HuH-7.5 (cell line): ENCODE data around the gene TMEM186.
"Not testable (repeated sequence)": the region's sequence is repeated elsewhere in the genome, so short reads cannot be mapped to it uniquely, and the experiment has no call there.

ENCODE experiments used
- DNase-seq: peaks from one replicate; pipeline ENCODE4 v3.0.0; 2011; ENCODE audit warnings: low spot score

TMEM186 gene

DNA sequence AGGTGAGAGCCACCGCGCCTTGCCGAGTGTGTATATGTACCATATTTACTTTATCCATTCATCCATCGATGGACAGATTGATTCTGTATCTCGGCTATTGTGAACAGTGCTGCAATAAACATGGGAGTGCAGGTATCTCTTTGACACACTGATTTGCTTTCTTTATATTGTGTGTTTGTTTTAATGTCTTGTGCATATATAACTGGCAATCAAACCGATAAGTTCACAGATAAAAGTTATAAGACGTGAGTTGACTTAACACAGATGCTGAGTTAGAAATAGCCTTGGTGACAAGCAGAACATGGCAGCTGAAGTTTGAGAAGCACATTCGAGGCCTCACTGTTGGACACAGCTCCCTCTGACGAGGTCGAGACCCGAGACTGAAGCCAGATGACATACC, 23.2 kb downstream of the TMEM186 start:
- DNase-seq, result no peak

DNA sequence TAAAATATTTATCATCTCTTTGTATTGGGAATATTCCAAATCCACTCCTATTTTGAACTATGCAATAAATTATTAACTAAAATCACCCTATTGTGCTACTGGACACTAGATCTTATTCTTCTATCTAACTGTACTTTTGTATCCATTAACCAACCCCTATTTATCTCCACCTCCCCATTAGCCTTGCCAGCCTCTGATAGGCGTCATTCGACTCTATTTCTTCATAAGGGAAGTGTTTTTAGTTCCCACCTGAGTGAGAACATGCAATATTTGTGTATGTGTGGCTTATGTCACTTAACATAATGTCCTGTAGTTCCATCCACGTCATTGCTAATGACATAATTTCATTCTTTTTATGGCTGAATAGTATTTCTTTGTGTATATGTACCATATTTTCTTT, 23.9 kb downstream of the TMEM186 start:
- DNase-seq, result no peak

DNA sequence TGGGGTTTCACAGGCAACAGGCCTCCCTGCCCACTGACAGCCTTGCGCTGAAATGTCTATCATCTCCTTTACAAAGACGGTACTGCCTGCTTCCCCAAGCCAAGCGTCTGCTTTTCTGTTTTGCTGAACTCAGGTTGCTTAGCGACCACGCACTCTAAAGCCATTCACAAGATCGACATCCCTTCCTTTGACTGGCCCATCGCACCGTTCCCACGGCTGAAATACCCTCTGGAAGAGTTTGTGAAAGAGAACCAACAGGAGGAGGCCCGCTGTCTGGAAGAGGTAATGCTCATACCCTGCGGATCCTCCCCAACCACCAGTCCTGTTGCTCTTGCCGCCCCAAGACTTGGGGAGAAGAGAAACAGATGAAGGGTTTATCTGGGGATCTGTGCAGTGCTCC, 28.7 kb downstream of the TMEM186 start:
- DNase-seq, result no peak

DNA sequence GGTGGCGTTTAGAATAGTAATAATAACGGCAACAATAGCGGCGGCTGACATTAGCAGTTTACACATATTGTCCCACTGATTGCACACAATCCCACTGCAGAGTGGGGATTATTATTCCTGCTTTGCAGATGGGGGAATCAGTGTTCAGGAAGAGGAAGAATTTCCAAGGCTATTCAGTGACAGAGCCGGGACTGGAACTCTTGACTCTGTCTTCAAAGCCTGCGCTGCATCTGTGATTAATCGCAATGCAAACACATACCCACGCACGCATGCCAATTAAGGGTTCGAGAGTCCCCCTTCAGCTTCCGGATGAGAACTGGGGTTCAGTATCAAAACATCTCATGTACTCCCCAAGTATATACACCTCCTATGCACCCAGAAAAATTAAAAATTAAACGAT, 29.2 kb downstream of the TMEM186 start:
- DNase-seq, result no peak

DNA sequence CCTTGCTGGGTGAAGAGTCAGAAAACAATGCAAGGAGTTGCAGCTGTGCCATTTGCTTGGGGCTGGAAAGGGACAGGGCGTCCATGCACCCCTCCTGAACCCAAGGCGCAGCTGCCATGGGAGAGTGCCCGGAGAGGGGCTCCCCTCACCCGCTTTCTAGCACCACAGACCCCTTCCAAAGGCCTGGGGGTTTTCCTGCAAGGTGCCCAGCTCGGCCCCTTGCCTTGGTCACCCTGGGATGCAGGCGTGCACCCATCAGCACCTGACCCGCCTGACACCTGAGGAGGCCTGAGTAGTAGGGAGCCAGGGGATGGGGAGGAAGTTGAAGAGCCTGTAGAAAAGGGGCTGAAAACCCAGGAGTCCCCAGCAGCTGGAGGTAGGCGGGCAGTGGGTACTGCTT, 30.3 kb downstream of the TMEM186 start:
- DNase-seq, result no peak

DNA sequence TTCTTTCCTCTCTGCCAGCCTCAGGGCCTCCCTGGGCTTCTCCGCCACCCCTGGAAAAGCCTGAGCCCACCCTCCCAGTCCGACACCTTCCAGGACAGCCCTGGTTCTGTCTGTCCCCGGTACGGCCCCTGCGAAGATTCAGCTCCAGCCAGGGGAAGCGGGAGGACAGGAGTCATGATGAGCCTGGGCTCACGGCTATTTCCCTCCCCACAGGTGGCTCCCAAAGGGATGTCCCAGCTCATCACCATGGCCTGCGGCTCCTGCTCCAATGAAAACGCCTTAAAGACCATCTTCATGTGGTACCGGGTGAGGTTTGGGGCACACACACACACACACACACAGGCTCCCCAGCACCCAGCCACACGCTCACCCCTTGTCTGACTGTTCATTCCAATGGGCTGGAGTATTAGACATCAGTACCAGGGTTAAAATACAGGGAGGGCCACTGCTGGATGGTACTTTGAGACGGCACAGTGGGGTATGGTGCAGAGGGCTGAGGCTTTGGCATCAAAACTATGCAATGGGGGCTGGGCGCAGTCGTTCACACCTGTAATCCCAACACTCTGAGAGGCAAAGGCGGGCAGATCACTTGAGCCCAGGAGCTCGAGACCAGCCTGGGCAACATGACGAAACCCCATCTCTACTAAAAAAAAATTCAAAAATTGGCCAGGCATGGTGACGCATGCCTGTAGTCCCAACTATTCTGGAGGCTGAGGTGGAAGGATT, 32.8 kb downstream of the TMEM186 start:
- no peak for DNase-seq

DNA sequence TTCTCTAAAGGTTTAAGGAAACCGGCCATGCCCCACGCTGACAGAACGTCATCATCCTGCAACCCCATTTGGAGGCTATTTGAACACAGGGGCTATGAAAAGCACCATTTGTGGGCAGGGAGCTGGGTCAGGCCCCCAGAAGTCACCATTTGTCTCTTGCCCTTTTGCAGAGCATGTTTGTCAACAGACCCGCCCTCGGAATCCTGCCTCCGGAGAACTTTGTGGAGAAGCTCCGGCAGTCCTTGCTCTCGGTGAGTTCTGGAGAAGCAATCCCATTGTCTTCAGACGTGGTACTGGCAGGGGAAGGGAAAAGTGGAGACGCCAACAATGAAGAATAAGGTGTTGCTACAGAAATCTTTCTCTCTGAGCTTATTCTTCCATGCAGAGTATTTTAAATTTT, 33.5 kb downstream of the TMEM186 start:
- DNase-seq, result no peak

DNA sequence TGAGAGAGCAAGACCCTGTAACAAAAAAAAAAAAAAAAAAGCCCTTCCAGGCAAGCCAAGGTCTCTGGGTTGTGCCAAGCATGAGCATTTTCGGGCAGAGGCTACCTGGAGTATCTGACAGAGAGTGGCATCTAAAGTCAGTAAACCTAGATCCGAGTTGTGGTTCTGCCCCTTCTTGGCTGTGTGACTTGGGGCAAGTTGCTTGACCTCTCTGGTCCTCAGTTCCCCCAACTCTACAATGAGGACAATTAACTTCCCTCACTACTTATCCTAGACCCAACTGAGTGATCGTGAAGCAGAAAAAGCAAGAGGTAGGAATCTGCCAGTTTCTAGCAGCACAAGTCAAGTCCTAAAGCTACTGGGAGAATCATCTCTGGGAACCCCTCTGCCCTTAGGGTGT, 34.4 kb downstream of the TMEM186 start:
- DNase-seq, result no peak

DNA sequence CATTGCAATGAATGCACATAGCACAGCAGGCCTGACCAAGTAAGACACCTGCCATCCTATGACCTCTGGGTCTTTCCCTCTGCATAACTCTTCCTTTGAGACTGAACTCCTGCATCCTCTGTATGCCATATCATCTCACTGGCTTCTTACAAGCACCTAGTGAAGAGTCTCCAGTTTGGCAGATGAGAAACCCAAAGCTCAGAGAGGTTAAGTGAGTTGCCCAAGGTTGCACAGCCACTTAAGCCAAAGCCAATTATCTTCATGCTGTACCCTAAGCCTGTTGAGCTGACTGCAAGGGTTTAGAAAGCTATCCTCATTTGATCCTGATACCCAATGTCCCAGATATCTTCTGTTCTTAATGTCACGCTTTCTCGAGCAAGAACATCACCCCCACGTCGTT, 35.2 kb downstream of the TMEM186 start:
- no peak for DNase-seq

DNA sequence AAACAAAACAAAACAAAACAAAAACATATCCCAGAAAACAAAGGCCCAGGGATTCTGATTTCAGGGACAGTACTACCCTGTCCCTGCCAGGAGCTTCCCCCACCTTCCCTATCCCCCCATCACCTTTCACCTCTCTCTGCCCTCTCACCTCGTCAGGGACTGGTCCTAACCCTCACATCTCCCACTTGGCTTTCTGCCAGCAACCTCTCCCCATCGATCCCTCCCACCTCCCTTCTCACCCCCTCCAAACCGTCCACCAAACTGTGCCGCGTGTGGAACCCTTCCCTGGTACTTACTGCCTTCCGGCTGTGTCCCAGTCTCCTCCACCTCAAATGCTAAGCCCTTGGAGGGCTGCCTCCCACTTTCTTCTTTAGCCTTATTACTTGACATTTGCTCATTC, 36.4 kb downstream of the TMEM186 start:
- no peak for DNase-seq

DNA sequence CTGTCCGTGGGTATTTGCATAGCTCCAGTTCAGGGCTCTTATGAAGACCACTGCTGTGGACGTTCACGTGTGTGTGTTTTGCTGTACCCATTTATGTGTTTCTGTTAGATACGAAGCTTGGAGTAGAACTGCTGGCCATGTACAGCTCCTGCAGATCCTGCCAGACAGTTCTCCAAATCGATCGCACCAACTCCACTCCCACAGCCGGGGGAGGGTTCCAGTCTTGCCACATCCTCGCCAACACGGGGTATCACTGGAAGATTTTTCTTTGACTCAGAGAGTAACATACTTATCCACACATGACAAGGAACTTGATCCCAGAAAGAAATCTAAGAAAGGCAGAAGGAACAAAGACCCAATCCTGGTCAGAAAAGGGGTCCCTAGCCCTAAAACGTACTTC, 37.4 kb downstream of the TMEM186 start:
- no peak for DNase-seq

DNA sequence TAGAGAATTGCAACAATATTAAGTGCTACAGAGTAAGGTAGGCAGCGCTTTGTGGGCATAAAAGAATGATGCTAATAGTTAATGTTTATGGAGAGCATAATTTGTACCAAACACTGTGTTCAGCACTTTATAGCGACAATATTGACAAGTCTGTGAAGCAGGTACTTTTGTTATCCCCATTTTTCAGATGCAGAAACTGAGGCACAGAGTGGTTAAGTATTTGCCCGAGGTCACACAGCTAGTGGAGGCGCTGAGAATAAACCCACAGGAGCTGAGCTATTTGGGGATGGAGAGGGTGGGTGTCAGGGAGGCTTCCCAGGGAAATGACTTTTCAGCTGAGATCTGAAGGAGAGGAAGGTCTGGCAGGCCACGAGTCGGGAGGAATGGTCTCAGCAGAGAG, 39.4 kb downstream of the TMEM186 start:
- no peak for DNase-seq

DNA sequence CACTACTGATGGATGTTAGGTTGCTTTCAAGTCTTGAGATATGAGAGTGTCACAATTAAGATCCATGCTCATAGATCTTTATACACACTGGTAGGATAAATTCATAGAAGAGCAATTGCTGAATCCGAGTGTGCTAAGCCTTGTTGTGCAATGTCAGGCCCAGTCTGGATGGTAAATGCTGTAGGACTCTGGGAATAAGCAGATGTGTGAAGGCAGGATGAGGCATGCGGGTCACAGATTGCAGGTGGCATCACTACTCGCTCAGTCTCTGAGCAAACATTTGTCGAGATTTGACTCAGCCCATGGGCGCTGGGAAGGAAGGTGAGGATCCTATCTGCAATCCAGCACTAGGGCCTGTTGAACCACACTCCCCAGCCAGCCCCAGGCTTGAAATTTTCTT, 40.7 kb downstream of the TMEM186 start:
- DNase-seq, result no peak

DNA sequence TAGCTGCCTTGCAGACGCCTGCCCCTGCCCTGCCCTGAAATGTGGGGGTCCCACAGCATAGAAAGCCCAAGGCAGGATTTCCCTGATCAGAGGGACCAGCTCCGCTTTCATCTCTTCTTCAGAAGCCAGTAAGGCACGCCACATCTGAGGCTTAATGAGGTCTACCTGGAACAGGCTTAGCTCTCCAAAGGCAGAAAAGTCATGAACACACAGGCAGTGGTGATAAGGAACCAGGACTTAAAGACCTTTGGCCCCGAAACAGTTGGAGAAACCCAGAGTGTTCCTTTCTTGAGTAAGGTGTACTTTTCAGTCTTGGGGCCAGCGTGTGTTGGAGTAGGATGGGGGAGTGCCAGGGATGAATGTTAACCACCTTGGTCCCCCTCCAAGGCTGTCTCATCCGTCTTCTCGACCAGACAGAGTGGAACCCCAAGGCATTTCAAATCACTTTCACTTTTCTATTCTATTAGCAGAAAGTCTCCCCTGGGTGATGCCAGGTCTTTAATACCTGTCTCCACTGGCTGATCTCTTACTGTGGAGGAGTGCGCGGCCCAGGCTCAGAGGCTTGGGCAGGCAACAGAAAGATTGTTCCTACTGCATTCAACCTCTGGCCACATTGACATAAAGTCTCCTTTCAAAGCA, 43.9 kb downstream of the TMEM186 start:
- no peak for DNase-seq

DNA sequence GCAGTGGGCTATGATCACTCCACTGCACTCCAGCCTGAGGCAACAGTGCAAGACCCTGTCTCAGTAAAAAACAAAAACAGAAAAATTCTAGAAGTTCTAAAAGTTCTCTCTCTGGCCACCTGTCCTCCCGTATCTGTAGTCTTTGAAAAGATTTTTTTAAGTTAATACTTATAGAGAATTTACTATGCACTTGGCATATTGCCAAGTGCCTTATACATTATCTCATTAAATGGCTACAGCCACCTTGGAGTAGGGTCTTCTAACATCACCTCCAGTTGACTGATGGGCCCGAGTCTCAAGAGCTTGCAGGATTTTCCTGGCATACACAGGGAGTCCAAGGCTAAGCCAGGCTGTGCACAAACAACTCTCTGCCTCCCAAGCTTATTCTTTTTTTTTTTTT, 44.7 kb downstream of the TMEM186 start:
- DNase-seq, result no peak

DNA sequence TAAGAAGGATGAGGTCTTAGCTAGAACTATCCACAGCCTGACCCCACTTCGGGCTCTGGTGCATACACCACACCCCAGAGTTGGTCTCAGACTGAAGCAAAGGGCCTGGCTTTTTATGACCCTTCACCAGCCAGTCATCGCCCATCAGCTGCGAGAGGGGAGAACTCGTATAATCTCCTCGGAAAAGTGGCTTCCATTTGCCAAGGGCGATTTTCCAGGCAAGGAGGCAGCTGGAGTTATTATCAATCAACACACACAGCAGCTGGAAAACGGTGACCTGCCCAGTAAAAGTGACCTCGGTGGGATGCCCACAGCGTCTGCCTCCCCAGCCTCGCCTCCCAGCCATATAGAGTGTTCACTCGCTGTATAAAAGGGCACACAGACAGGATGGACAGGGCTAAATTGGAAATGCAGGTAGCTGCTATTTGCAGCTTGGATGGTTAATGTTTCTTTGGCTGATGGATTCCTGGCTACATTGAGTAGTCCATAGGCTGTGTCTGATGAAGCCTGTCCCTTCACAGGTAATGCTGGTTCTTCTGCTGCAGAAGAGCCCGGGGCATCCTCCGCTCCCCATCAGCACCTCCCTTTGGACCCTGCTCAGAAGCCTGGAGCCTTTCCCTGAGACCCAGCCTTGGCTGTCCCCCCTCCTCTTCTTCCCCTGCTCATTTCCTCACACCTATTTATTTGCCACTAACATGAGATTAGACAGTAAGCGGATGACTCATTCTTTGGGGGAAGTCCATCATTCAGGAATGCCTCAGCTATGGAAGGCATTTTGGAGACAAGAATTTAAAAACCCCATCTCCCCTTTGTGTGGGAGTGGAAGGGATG, 45.7 kb downstream of the TMEM186 start:
- DNase-seq, result no peak

DNA sequence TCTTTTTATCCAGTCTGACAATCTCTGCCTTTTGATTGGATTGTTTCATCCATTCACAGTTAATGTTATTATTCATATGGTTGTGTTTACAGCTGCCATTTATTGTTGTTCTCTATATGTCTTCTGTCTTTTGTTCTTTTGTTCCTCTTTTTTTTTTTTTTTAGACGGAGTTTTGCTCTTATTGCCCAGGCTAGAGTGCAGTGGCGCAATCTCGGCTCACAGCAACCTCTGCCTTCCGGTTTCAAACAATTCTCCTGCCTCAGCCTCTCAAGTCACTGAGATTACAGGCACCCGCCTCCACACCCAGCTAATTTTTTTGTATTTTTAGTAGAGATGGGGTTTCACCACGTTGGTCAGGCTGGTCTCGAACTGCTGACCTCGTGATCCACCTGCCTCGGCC, 48.5 kb downstream of the TMEM186 start:
- not testable (repeated sequence) for DNase-seq
